ENCODE measurements around the gene AKR1C1.
"Not testable (repeated sequence)": the region's sequence is repeated elsewhere in the genome, so short reads cannot be mapped to it uniquely, and the experiment has no call there.

AKR1C1 gene

DNA sequence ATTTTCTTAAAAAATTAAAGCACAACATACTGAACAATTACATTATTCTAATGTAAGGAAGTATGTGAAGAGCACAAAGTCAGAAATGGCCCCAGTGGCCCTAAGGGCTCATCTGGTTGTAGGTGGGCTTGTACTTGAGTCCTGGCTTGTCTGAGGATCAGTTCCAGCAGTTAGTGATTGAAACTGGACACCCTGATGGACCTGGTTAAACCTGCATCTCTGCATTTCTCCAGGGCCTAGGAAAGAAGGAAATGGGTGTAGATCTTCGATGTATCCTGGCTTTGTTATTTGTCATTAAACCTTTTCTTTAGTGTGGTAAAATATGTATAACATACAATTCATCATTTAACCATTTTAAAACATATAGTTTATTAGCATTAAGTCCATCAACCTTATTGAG lies 50.2 kb downstream of the AKR1C1 start:
- H3K27ac ChIP-seq, result no peak overlapping the region
- no peak for TF ChIP-seq POLR2AphosphoS5 (IDR thresholded peaks at IDR 0.05; ENCODE audit: borderline replicate concordance, low read depth, low read length)
- TF ChIP-seq FOXP2 (optimal IDR thresholded peaks at IDR 0.05; ENCODE audit: control extremely low read depth, extremely low read length, insufficient read depth), result no peak
- no peak for TF ChIP-seq EZH2 (IDR thresholded peaks at IDR 0.05)
- no peak for DNase-seq (ENCODE audit: low read depth, low spot score)

GRCh38 chr10:5014200-5014910 lies 51.1 kb downstream of the AKR1C1 start:
- not testable (repeated sequence) for H3K9ac ChIP-seq (ENCODE audit: insufficient read length); H3K27ac ChIP-seq; H3K9me3 ChIP-seq (ENCODE audit: low read depth, low read length); H3K4me3 ChIP-seq; DNase-seq (ENCODE audit: low read depth, low spot score); H3K36me3 ChIP-seq (ENCODE audit: insufficient read depth, low read length)

More for the DNA sequence above, 50.2 kb downstream of the AKR1C1 start:
- Histone ChIP-seq H3K9me3 (ENCODE audit: low read depth, low read length) (no peaks in the 10 kb centered on the region), H3K36me3 (ENCODE audit: insufficient read depth, low read length) (no peaks in the 10 kb centered on the region), H3K9ac (ENCODE audit: insufficient read length) (no peak overlapping the region), H3K4me3 (no peak overlapping the region)

- no peak overlapping the region for H3K27ac ChIP-seq
- DNase-seq (ENCODE audit: low read depth, low spot score), result no peak
- TF ChIP-seq POLR2AphosphoS5 (IDR thresholded peaks at IDR 0.05; ENCODE audit: borderline replicate concordance, low read depth, low read length), result no peak
- no peak for TF ChIP-seq FOXP2 (optimal IDR thresholded peaks at IDR 0.05; ENCODE audit: control extremely low read depth, extremely low read length, insufficient read depth)
- no peak for TF ChIP-seq EZH2 (IDR thresholded peaks at IDR 0.05)
- H3K36me3 ChIP-seq (ENCODE audit: insufficient read depth, low read length), result no peaks in the 10 kb centered on the region
- H3K9me3 ChIP-seq (ENCODE audit: low read depth, low read length), result no peaks in the 10 kb centered on the region
- H3K9ac ChIP-seq (ENCODE audit: insufficient read length), result no peak overlapping the region
- H3K4me3 ChIP-seq, result no peak overlapping the region
Measured at GRCh38 chr10:5014936-5015335, 51.7 kb downstream of the AKR1C1 start.

GRCh38 chr10:5018134-5018533 lies 54.9 kb downstream of the AKR1C1 start:
- TF ChIP-seq FOXP2 (optimal IDR thresholded peaks at IDR 0.05; ENCODE audit: control extremely low read depth, extremely low read length, insufficient read depth) (no peak), POLR2AphosphoS5 (IDR thresholded peaks at IDR 0.05; ENCODE audit: borderline replicate concordance, low read depth, low read length) (no peak), EZH2 (IDR thresholded peaks at IDR 0.05) (no peak)
- no peaks in the 10 kb centered on the region for H3K36me3 ChIP-seq (ENCODE audit: insufficient read depth, low read length)
- no peak for DNase-seq (ENCODE audit: low read depth, low spot score)
- H3K4me3 ChIP-seq, result no peak overlapping the region
- no peak overlapping the region for H3K9ac ChIP-seq (ENCODE audit: insufficient read length)
- H3K27ac ChIP-seq, result no peak overlapping the region
- no peaks in the 10 kb centered on the region for H3K9me3 ChIP-seq (ENCODE audit: low read depth, low read length)

DNA sequence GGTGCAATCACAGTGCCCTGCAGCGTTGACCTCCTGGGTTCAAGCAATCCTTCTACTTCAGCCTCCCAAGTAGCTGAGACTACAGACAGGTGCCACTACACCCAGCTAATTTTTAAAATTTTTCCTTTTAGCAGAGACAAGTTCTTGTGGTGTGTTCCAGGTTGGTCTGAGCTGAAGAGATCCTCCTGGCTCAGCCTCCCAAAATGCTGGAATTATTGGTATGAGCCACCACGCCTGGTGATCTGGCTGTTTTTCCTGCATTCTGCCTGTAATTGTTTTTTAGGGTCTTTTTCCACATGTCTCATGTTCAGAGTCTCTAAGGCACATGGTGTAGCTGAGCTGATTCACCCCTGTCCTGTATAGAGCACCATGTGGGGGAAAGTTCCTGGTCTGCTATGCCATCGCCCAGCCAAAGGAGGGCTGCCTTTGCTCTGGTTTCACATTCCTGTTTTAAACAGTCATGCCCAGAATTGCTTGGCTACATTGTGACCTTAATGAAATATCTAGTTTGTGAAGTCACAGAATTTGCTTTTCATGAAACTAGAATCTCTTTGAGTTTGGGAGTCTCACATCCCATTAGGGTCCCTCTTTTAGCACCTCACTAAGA lies 55.6 kb downstream of the AKR1C1 start:
- H3K9ac ChIP-seq (ENCODE audit: insufficient read length); H3K4me3 ChIP-seq; DNase-seq (ENCODE audit: low read depth, low spot score); H3K9me3 ChIP-seq (ENCODE audit: low read depth, low read length); H3K36me3 ChIP-seq (ENCODE audit: insufficient read depth, low read length); H3K27ac ChIP-seq: not testable (repeated sequence)

DNA sequence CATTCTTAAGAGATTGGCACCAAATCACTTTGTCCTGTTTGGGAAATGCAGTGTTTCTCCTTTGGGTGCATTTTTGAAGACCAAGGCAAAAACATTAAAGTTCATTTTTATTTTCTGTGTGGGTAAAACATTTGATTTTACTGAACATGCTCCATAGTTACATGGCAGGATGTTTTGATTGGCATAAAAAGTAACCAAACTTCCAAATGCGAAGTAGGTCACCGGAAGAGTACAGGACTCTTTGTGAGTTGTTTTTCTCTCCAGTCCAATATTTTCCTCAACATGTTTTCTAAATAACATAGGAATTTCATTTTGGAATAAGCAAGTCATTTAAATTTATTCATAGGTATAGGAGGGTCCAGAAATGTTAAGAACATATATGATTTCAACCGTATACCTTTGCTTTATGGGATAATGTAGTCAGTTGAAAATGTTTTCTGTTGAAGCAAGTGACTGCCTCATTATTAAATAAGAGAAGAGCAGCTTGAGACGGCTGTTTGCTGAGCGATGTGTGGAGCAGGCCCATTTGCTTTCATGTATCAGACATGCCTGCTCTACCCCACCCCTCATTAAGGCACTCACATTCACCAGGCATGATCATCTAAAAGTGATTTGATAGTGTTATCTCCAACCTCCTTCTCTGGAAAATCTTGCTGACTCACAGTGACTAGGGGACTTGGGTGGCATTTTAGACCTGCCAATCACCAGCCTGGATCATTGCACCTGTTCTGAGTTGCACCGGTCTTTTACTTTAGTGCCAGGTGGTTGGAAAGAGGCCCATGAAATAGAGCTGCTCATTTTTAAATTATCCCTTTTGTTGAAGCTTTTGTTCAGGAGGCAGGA lies 56.8 kb downstream of the AKR1C1 start:
- H3K9ac ChIP-seq (ENCODE audit: insufficient read length); H3K36me3 ChIP-seq (ENCODE audit: insufficient read depth, low read length); H3K27ac ChIP-seq; DNase-seq (ENCODE audit: low read depth, low spot score); H3K9me3 ChIP-seq (ENCODE audit: low read depth, low read length); H3K4me3 ChIP-seq: not testable (repeated sequence)

- H3K4me3 ChIP-seq; DNase-seq (ENCODE audit: low read depth, low spot score); H3K9ac ChIP-seq (ENCODE audit: insufficient read length); H3K27ac ChIP-seq; H3K9me3 ChIP-seq (ENCODE audit: low read depth, low read length); H3K36me3 ChIP-seq (ENCODE audit: insufficient read depth, low read length): not testable (repeated sequence)
Measured at GRCh38 chr10:5021624-5022290, 58.5 kb downstream of the AKR1C1 start.

- Histone ChIP-seq H3K9ac (ENCODE audit: insufficient read length) (no peak overlapping the region), H3K27ac (no peak overlapping the region), H3K9me3 (ENCODE audit: low read depth, low read length) (no peaks in the 10 kb centered on the region), H3K36me3 (ENCODE audit: insufficient read depth, low read length) (no peaks in the 10 kb centered on the region), H3K4me3 (no peak overlapping the region)
- TF ChIP-seq POLR2AphosphoS5 (IDR thresholded peaks at IDR 0.05; ENCODE audit: borderline replicate concordance, low read depth, low read length), result no peak
- no peak for DNase-seq (ENCODE audit: low read depth, low spot score)
Measured at GRCh38 chr10:5023177-5023805, 60.1 kb downstream of the AKR1C1 start.

GRCh38 chr10:5025461-5025881 lies 62.3 kb downstream of the AKR1C1 start:
- not testable (repeated sequence) for H3K36me3 ChIP-seq (ENCODE audit: insufficient read depth, low read length); DNase-seq (ENCODE audit: low read depth, low spot score); H3K9ac ChIP-seq (ENCODE audit: insufficient read length); H3K9me3 ChIP-seq (ENCODE audit: low read depth, low read length); H3K4me3 ChIP-seq; H3K27ac ChIP-seq

Data from SK-N-MC (cell line).